B cell (primary cell): ENCODE measurements around the gene MAPK8. TPM values are rescaled to one million over a fixed set of nuclear protein-coding genes. Genes with fewer than 3 reads are reported as not detected.

ENCODE experiments used
- ATAC-seq: fragments of 200-7000 bp; cut with Tn5 transposase; one replicate; pipeline ENCODE4 v1.10.0; 2021; ENCODE audit warnings: low read depth, mild to moderate bottlenecking, moderate number of reproducible peaks, moderate library complexity
- CTCF ChIA-PET: fragments of 350-600 bp; sonication (Branson Sonifier 250); formaldehyde crosslinking; loops from one replicate; lab custom pipeline; 2021; ENCODE audit warnings: antibody characterized with exemption, inconsistent platforms; lab: Charles Lee
- POLR2A ChIA-PET: fragments of 350-600 bp; sonication (Branson Sonifier 250); formaldehyde crosslinking; loops from one replicate; lab custom pipeline; 2021; ENCODE audit warnings: antibody characterized with exemption; lab: Charles Lee
- DNase-seq: peaks from one replicate; pipeline ENCODE4 v3.0.0; 2013
- H2AFZ ChIP-seq: 2 replicates; pipeline ENCODE4 v1.6.1; 2012; ENCODE audit warnings: mild to moderate bottlenecking, low read depth, low read length; ENCODE audit not compliant: insufficient read depth, poor library complexity, severe bottlenecking
- H3K27ac ChIP-seq, 2 donors: 1 replicate in 1 of 2; 2 replicates in 1 of 2; pipeline ENCODE4 v1.5.1; 2012 to 2013; ENCODE audit warnings: low read length in 2 of 2, mild to moderate bottlenecking in 2 of 2, moderate library complexity in 1 of 2
- H3K27me3 ChIP-seq, 4 experiments: fragments of 200-600 bp in 1 of 4; sonication (generic) in 1 of 4; replicated peaks in 1 of 4; 1 replicate in 2 of 4; 2 replicates in 2 of 4; pipeline versions ENCODE4 v1.6.1 to v1.7.0; 2013 to 2016; ENCODE audit warnings: low read length in 3 of 4, mild to moderate bottlenecking in 2 of 4, mixed read lengths in 1 of 4, moderate library complexity in 1 of 4; ENCODE audit not compliant: insufficient read depth in 4 of 4, control insufficient read depth in 3 of 4; ENCODE audit errors: control extremely low read depth in 1 of 4
- H3K36me3 ChIP-seq, 2 experiments: replicated peaks in 1 of 2; 1 replicate in 1 of 2; 2 replicates in 1 of 2; pipeline versions ENCODE4 v1.6.1 to v1.7.1; 2013; ENCODE audit warnings: low read length in 1 of 2; ENCODE audit not compliant: insufficient read depth in 2 of 2, control insufficient read depth in 1 of 2; ENCODE audit errors: control extremely low read depth in 1 of 2, extremely low read depth in 1 of 2
- H3K4me1 ChIP-seq, 2 donors: fragments of 200-600 bp in 1 of 2; sonication (generic) in 1 of 2; 1 replicate in 1 of 2; 2 replicates in 1 of 2; pipeline versions ENCODE4 v1.5.1 to v1.6.1; 2013 to 2017; ENCODE audit warnings: low read length in 2 of 2; ENCODE audit not compliant: control insufficient read depth in 2 of 2, insufficient read depth in 2 of 2
- H3K4me2 ChIP-seq: replicated peaks from 2 replicates; pipeline ENCODE3; 2012; ENCODE audit warnings: mild to moderate bottlenecking, low read depth, low read length; ENCODE audit not compliant: poor library complexity, severe bottlenecking
- H3K4me3 ChIP-seq, 5 experiments: fragments of 200-600 bp in 1 of 5; sonication (generic) in 1 of 5; 1 replicate in 3 of 5; 2 replicates in 2 of 5; pipeline versions ENCODE4 v1.5.1 to v1.7.0; 2011 to 2016; ENCODE audit warnings: low read length in 4 of 5, mild to moderate bottlenecking in 4 of 5, low read depth in 2 of 5, control low read depth in 1 of 5, moderate library complexity in 1 of 5; ENCODE audit not compliant: insufficient read depth in 1 of 5; ENCODE audit errors: control extremely low read depth in 1 of 5, extremely low read depth in 1 of 5
- H3K79me2 ChIP-seq: fragments of 200-600 bp; sonication (generic); one replicate; pipeline ENCODE4 v1.6.0; 2016; ENCODE audit warnings: low read length; ENCODE audit not compliant: control insufficient read depth, insufficient read depth
- H3K9ac ChIP-seq: fragments of 200-600 bp; sonication (generic); 2 replicates; pipeline ENCODE4 v1.6.1; 2017; ENCODE audit warnings: mild to moderate bottlenecking, low read length, moderate library complexity
- H3K9me3 ChIP-seq, 3 donors: one replicate each; pipeline versions ENCODE4 v1.6.1 to v1.7.1; 2013; ENCODE audit warnings: low read length in 2 of 3; ENCODE audit not compliant: control insufficient read depth in 2 of 3, insufficient read depth in 1 of 3; ENCODE audit errors: control extremely low read depth in 1 of 3
- H4K20me1 ChIP-seq: 2 replicates; pipeline ENCODE4 v1.6.0; 2012; ENCODE audit warnings: mild to moderate bottlenecking, low read length; ENCODE audit not compliant: insufficient read depth, control insufficient read depth, poor library complexity, severe bottlenecking
- H3K27ac Mint-ChIP-seq: one replicate; pipeline ENCODE4 v1.8.0; 2021; ENCODE audit warnings: mixed read lengths
- H3K27me3 Mint-ChIP-seq: one replicate; pipeline ENCODE4 v1.8.0; 2021; ENCODE audit warnings: mixed read lengths
- H3K4me1 Mint-ChIP-seq: one replicate; pipeline ENCODE4 v1.8.0; 2021; ENCODE audit warnings: mixed read lengths
- H3K4me3 Mint-ChIP-seq: one replicate; pipeline ENCODE4 v1.8.0; 2021; ENCODE audit warnings: mixed read lengths
- H3K9me3 Mint-ChIP-seq: one replicate; pipeline ENCODE4 v1.8.0; 2022; ENCODE audit warnings: mixed read lengths; ENCODE audit not compliant: insufficient read depth
- EZH2 ChIP-seq: IDR thresholded peaks from 2 replicates; pipeline ENCODE4 v1.6.1; 2012; ENCODE audit warnings: borderline replicate concordance, low read depth, mild to moderate bottlenecking, moderate library complexity, low read length; ENCODE audit not compliant: insufficient read depth, poor library complexity, severe bottlenecking
- WGBS: methylation state at CpG from one replicate; pipeline ENCODE4 v1.1.5; 2013; ENCODE audit warnings: missing lambda C conversion rate; ENCODE audit not compliant: insufficient coverage; 5-methylcytosine and 5-hydroxymethylcytosine counted together
- intact Hi-C: fragments of 100-400 bp; cut with micrococcal nuclease; formaldehyde crosslinking; loops from one replicate; pipeline ENCODE4 v1.10.0; 2022
- polyA plus RNA-seq: library from polyadenylated mRNA; depleted of rRNA; stranded (reverse); fragments of >200 nt; gene quantifications from 2 replicates; pipeline ENCODE4 v1.2.3, GENCODE V29; 2012
- total RNA-seq, 2 donors: library from RNA; stranded (reverse); fragments of 120-200 nt in 1 of 2; gene quantifications; 1 replicate in 1 of 2; 2 replicates in 1 of 2; pipeline versions ENCODE4 v1.2.3 to v1.2.4, GENCODE V29; 2013 to 2022
- TF ChIP-seq, protein P1 (sequence below): fragments of 200-600 bp; IDR thresholded peaks from one replicate; pipeline ENCODE4 v1.8.0; 2022; ENCODE audit warnings: antibody characterized with exemption, mild to moderate bottlenecking

Gene MAPK8
- total and polyA plus RNA-seq, 2 donors (not counting 1 experiment from before 2014, with no cell fraction given) = 13.7 to 40.0 TPM

GRCh38 chr10:48296576-48297098 is 9.8 kb upstream of the MAPK8 start:
- Histone ChIP-seq H3K9ac (no peak overlapping the region), H3K27ac (no peak overlapping the region), H3K4me3 (no peak overlapping the region), H4K20me1 (no peaks in the 10 kb centered on the region), H3K4me2 (no peak overlapping the region), H2AFZ (no peak overlapping the region), H3K9me3 (no peaks in the 10 kb centered on the region), H3K4me1 (no peaks in the 10 kb centered on the region), H3K27me3 (no peaks in the 10 kb centered on the region), H3K36me3 (no peaks in the 10 kb centered on the region), H3K79me2 (no peaks in the 10 kb centered on the region)
- TF ChIP-seq EZH2 = no peak
- POLR2A ChIA-PET = no interaction called here
- CTCF ChIA-PET = no interaction called here
- DNase-seq (no peak), ATAC-seq (no peak)
- no peaks in the 10 kb centered on the region for H3K9me3 Mint-ChIP-seq
- no peak overlapping the region for H3K27ac Mint-ChIP-seq
- H3K4me3 Mint-ChIP-seq = no peak overlapping the region
- H3K27me3 Mint-ChIP-seq = no peaks in the 10 kb centered on the region
- WGBS = 92% methylated on average over 3 of the region's 4 CpGs
- H3K4me1 Mint-ChIP-seq = no peaks in the 10 kb centered on the region
- intact Hi-C loops = no loop called here

DNA sequence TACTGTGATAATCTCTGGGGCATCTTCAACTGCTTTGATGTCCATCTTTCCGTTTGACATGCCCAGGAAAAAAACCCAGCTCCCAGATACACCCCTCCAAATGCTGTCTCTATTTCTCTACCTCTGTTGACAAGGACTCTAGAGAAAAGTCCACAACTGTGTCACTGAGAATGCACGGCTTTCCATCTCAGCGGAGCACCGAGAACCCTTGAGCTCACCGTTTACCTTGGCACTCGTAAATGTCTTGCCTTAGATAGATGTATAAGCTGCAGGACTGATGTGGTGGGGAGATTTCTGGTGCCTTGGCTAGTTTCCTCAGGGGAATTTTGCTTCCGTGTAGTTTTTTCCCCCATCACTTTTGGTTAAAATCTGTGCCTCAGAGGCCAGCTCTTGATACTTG is 7.4 kb upstream of the MAPK8 start:
- ATAC-seq = no peak
- Mint-ChIP-seq H3K4me3 (no peak overlapping the region), H3K27me3 (no peaks in the 10 kb centered on the region), H3K27ac (no peak overlapping the region), H3K9me3 (no peaks in the 10 kb centered on the region), H3K4me1 (no peaks in the 10 kb centered on the region)
- Histone ChIP-seq H3K4me3 (no peak overlapping the region), H3K27me3 (no peaks in the 10 kb centered on the region), H3K9me3 (no peaks in the 10 kb centered on the region), H4K20me1 (no peaks in the 10 kb centered on the region), H3K4me2 (no peak overlapping the region), H3K4me1 (peaks cover 0 to 3% of the 10 kb centered on the region in 2 donors), H3K9ac (no peak overlapping the region), H2AFZ (no peak overlapping the region), H3K27ac (no peak overlapping the region), H3K79me2 (no peaks in the 10 kb centered on the region), H3K36me3 (no peaks in the 10 kb centered on the region)
- WGBS = 98% methylated on average over 6 of the region's 7 CpGs
- ChIA-PET POLR2A (no interaction called here), CTCF (interaction anchor here (0.7 kb wide), 1 partner anchor 13 kb away, joined by 3 read pairs; no protein-coding TSS in a partner anchor)
- intact Hi-C loops = no loop called here
- TF ChIP-seq EZH2 = no peak
- TF ChIP-seq, protein P1, sequence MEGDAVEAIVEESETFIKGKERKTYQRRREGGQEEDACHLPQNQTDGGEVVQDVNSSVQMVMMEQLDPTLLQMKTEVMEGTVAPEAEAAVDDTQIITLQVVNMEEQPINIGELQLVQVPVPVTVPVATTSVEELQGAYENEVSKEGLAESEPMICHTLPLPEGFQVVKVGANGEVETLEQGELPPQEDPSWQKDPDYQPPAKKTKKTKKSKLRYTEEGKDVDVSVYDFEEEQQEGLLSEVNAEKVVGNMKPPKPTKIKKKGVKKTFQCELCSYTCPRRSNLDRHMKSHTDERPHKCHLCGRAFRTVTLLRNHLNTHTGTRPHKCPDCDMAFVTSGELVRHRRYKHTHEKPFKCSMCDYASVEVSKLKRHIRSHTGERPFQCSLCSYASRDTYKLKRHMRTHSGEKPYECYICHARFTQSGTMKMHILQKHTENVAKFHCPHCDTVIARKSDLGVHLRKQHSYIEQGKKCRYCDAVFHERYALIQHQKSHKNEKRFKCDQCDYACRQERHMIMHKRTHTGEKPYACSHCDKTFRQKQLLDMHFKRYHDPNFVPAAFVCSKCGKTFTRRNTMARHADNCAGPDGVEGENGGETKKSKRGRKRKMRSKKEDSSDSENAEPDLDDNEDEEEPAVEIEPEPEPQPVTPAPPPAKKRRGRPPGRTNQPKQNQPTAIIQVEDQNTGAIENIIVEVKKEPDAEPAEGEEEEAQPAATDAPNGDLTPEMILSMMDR = no peak
- DNase-seq = no peak
